SK-N-SH treated with all-trans-retinoic acid at 6 μM for 48 hours (cell line): ENCODE results near the gene SLC4A1AP.

Experiments
- ATAC-seq: fragments of 200-7000 bp; cut with Tn5 transposase; 3 replicates; pipeline ENCODE4 v1.9.1; 2020; ENCODE audit warnings: mild to moderate bottlenecking, moderate library complexity
- ARNTL ChIP-seq: fragments of 450-650 bp; formaldehyde crosslinking; IDR thresholded peaks from 2 replicates; pipeline ENCODE4 v1.5.0; 2020; ENCODE audit warnings: low read depth, mild to moderate bottlenecking, moderate library complexity, borderline replicate concordance
- GLIS3 ChIP-seq: fragments of 250-450 bp; sonication (Bioruptor Pico); IDR thresholded peaks from 2 replicates; pipeline ENCODE4 v1.5.0; 2020; ENCODE audit warnings: mild to moderate bottlenecking, moderate library complexity
- ISL1 ChIP-seq: fragments of 250-450 bp; sonication (Bioruptor Pico); IDR thresholded peaks from 2 replicates; pipeline ENCODE4 v2.1.2; 2022; ENCODE audit warnings: mild to moderate bottlenecking, moderate library complexity
- OSR1 ChIP-seq: fragments of 250-450 bp; sonication (Bioruptor Pico); IDR thresholded peaks from 2 replicates; pipeline ENCODE4 v1.8.0; 2022; ENCODE audit warnings: moderate library complexity, mild to moderate bottlenecking, inconsistent platforms
- PPARA ChIP-seq: fragments of 250-450 bp; sonication (Bioruptor Pico); IDR thresholded peaks from 2 replicates; pipeline ENCODE4 v1.5.0; 2020; ENCODE audit warnings: mild to moderate bottlenecking, borderline replicate concordance
- SNAI2 ChIP-seq: fragments of 250-450 bp; sonication (Bioruptor Pico); IDR thresholded peaks from 2 replicates; pipeline ENCODE4 v1.5.0; 2020; ENCODE audit warnings: mild to moderate bottlenecking, moderate library complexity
- TCF4 ChIP-seq: fragments of 250-450 bp; sonication (Bioruptor Pico); IDR thresholded peaks from 2 replicates; pipeline ENCODE4 v1.8.0; 2021; ENCODE audit warnings: mild to moderate bottlenecking, moderate library complexity, borderline replicate concordance
- TOX ChIP-seq: fragments of 250-450 bp; sonication (Bioruptor Pico); IDR thresholded peaks from 2 replicates; pipeline ENCODE4 v1.8.0; 2021; ENCODE audit warnings: mild to moderate bottlenecking, moderate library complexity, borderline replicate concordance
- ZC3H10 ChIP-seq: fragments of 250-450 bp; sonication (Bioruptor Pico); IDR thresholded peaks from 2 replicates; pipeline ENCODE4 v1.5.1; 2021; ENCODE audit warnings: mild to moderate bottlenecking, moderate library complexity
- ZFP3 ChIP-seq: fragments of 250-450 bp; sonication (Bioruptor Pico); IDR thresholded peaks from 2 replicates; pipeline ENCODE4 v1.5.0; 2020; ENCODE audit warnings: mild to moderate bottlenecking, moderate library complexity
- ZFP30 ChIP-seq: fragments of 450-650 bp; formaldehyde crosslinking; IDR thresholded peaks from 2 replicates; pipeline ENCODE4 v1.5.0; 2022; ENCODE audit warnings: mild to moderate bottlenecking, moderate library complexity
- ZNF565 ChIP-seq: fragments of 450-650 bp; formaldehyde crosslinking; conservative IDR thresholded peaks from 2 replicates; pipeline ENCODE4 v1.5.0; 2020; ENCODE audit warnings: low read depth, mild to moderate bottlenecking, moderate library complexity
- TF ChIP-seq, protein P1 (sequence below): fragments of 250-450 bp; sonication (Bioruptor Pico); IDR thresholded peaks from 2 replicates; pipeline ENCODE4 v1.8.0; 2020; ENCODE audit warnings: mild to moderate bottlenecking, moderate library complexity, borderline replicate concordance
- TF ChIP-seq, protein P2 (sequence below): fragments of 250-450 bp; sonication (Bioruptor Pico); IDR thresholded peaks from 2 replicates; pipeline ENCODE4 v1.5.0; 2020; ENCODE audit warnings: mild to moderate bottlenecking, moderate library complexity
- TF ChIP-seq, protein P3 (sequence below): fragments of 250-450 bp; sonication (Bioruptor Pico); IDR thresholded peaks from 2 replicates; pipeline ENCODE4 v1.5.1; 2021; ENCODE audit warnings: mild to moderate bottlenecking, moderate library complexity
- TF ChIP-seq, protein P4 (sequence below): fragments of 250-450 bp; sonication (Bioruptor Pico); IDR thresholded peaks from 2 replicates; pipeline ENCODE4 v1.5.1; 2020; ENCODE audit warnings: low read depth, mild to moderate bottlenecking, moderate library complexity

Gene SLC4A1AP

DNA sequence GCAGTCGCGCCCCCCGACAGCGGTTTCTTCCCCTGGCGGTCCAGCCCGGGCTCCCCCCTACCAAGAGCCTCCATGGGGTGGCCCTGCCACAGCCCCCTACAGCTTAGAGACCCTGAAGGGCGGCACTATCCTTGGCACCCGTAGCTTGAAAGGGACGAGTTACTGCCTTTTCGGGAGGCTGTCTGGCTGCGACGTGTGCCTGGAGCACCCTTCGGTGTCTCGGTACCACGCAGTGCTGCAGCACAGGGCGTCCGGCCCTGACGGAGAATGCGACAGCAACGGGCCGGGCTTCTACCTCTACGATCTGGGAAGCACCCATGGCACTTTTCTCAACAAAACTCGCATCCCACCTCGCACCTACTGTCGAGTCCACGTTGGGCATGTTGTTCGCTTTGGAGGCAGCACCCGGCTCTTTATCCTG lies 475 bp downstream of the SLC4A1AP start:
- peak; percentile 35 for ATAC-seq

DNA sequence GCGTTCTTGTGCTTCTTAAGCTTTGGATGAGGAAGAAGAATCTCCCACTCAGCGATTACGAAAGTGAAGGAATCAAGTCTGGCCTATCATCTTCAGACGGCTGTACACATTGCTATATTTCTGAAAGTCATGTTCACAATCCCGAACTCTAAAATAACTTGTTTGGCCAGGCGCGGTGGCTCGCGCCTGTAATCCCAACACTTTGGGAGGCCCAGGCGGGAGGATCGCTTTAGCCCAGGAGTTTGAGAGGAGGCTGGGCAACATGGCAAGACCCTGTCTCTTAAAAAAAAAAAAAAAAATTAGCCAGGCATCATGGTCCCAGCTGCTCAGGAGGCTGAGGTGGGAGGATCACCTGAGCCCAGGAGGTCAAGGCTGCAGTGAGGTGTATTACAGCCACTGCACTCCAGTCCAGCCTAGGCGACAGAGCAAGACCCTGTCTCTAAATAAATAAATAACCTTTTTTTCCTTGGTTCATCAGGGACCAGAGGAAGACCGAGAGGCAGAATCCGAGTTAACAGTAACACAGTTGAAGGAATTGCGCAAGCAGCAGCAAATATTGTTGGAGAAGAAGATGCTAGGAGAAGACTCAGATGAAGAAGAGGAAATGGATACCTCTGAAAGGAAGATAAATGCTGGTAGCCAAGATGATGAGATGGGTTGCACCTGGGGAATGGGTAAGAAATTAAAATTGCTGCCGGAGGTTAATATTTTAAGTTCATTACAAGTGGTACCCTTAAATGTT lies 1.1 kb downstream of the SLC4A1AP start:
- no peak for ATAC-seq
- TF ChIP-seq, protein P1, sequence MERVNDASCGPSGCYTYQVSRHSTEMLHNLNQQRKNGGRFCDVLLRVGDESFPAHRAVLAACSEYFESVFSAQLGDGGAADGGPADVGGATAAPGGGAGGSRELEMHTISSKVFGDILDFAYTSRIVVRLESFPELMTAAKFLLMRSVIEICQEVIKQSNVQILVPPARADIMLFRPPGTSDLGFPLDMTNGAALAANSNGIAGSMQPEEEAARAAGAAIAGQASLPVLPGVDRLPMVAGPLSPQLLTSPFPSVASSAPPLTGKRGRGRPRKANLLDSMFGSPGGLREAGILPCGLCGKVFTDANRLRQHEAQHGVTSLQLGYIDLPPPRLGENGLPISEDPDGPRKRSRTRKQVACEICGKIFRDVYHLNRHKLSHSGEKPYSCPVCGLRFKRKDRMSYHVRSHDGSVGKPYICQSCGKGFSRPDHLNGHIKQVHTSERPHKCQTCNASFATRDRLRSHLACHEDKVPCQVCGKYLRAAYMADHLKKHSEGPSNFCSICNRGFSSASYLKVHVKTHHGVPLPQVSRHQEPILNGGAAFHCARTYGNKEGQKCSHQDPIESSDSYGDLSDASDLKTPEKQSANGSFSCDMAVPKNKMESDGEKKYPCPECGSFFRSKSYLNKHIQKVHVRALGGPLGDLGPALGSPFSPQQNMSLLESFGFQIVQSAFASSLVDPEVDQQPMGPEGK = no peak
- TF ChIP-seq ISL1 (CRISPR knock-in tag) = no peak
- TF ChIP-seq, protein P2, sequence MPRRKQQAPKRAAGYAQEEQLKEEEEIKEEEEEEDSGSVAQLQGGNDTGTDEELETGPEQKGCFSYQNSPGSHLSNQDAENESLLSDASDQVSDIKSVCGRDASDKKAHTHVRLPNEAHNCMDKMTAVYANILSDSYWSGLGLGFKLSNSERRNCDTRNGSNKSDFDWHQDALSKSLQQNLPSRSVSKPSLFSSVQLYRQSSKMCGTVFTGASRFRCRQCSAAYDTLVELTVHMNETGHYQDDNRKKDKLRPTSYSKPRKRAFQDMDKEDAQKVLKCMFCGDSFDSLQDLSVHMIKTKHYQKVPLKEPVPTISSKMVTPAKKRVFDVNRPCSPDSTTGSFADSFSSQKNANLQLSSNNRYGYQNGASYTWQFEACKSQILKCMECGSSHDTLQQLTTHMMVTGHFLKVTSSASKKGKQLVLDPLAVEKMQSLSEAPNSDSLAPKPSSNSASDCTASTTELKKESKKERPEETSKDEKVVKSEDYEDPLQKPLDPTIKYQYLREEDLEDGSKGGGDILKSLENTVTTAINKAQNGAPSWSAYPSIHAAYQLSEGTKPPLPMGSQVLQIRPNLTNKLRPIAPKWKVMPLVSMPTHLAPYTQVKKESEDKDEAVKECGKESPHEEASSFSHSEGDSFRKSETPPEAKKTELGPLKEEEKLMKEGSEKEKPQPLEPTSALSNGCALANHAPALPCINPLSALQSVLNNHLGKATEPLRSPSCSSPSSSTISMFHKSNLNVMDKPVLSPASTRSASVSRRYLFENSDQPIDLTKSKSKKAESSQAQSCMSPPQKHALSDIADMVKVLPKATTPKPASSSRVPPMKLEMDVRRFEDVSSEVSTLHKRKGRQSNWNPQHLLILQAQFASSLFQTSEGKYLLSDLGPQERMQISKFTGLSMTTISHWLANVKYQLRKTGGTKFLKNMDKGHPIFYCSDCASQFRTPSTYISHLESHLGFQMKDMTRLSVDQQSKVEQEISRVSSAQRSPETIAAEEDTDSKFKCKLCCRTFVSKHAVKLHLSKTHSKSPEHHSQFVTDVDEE (CRISPR knock-in tag) = no peak
- no peak for TF ChIP-seq ZNF565 (CRISPR knock-in tag)
- no peak for TF ChIP-seq TOX (CRISPR knock-in tag)
- no peak for TF ChIP-seq OSR1
- TF ChIP-seq, protein P3, sequence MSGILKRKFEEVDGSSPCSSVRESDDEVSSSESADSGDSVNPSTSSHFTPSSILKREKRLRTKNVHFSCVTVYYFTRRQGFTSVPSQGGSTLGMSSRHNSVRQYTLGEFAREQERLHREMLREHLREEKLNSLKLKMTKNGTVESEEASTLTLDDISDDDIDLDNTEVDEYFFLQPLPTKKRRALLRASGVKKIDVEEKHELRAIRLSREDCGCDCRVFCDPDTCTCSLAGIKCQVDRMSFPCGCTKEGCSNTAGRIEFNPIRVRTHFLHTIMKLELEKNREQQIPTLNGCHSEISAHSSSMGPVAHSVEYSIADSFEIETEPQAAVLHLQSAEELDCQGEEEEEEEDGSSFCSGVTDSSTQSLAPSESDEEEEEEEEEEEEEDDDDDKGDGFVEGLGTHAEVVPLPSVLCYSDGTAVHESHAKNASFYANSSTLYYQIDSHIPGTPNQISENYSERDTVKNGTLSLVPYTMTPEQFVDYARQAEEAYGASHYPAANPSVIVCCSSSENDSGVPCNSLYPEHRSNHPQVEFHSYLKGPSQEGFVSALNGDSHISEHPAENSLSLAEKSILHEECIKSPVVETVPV (CRISPR knock-in tag) = no peak
- no peak for TF ChIP-seq PPARA (CRISPR knock-in tag)
- no peak for TF ChIP-seq SNAI2 (CRISPR knock-in tag)
- TF ChIP-seq TCF4 (CRISPR knock-in tag) = no peak

More for the DNA sequence above, 475 bp downstream of the SLC4A1AP start:
- no peak for TF ChIP-seq ISL1 (CRISPR knock-in tag)
- no peak for TF ChIP-seq ARNTL (CRISPR knock-in tag)
- TF ChIP-seq, protein P2 (CRISPR knock-in tag) = no peak
- no peak for TF ChIP-seq ZNF565 (CRISPR knock-in tag)
- TF ChIP-seq, protein P4, sequence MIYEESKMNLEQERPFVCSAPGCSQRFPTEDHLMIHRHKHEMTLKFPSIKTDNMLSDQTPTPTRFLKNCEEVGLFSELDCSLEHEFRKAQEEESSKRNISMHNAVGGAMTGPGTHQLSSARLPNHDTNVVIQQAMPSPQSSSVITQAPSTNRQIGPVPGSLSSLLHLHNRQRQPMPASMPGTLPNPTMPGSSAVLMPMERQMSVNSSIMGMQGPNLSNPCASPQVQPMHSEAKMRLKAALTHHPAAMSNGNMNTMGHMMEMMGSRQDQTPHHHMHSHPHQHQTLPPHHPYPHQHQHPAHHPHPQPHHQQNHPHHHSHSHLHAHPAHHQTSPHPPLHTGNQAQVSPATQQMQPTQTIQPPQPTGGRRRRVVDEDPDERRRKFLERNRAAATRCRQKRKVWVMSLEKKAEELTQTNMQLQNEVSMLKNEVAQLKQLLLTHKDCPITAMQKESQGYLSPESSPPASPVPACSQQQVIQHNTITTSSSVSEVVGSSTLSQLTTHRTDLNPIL = no peak
- no peak for TF ChIP-seq TCF4 (CRISPR knock-in tag)
- TF ChIP-seq OSR1 = no peak
- TF ChIP-seq, protein P1 = no peak
- no peak for TF ChIP-seq ZFP3
- no peak for TF ChIP-seq TOX (CRISPR knock-in tag)
- TF ChIP-seq ZFP30 (CRISPR knock-in tag) = no peak
- TF ChIP-seq ZC3H10 = no peak
- no peak for TF ChIP-seq GLIS3
- TF ChIP-seq SNAI2 (CRISPR knock-in tag) = no peak
- TF ChIP-seq, all 23 proteins: peak for 0
